Panc1 (cell line): ENCODE measurements around the gene CHMP6. TPM values are rescaled to one million over a fixed set of nuclear protein-coding genes. Genes with fewer than 3 reads are reported as not detected.

Experiments used
- ATAC-seq: fragments of 200-7000 bp; cut with Tn5 transposase; 2 replicates; pipeline ENCODE4 v1.9.1; 2020; ENCODE audit warnings: mild to moderate bottlenecking, moderate library complexity
- BruUV-seq: library from RNA; stranded (reverse); fragments of 400-500 nt; replicated peaks from 2 replicates; lab custom pipeline; 2021; lab: Mats Ljungman, UMichigan
- CTCF ChIA-PET: fragments of 300-600 bp; sonication (Branson Sonifier 250); formaldehyde crosslinking; loops from one replicate; lab custom pipeline; 2022; ENCODE audit warnings: antibody characterized with exemption; lab: Charles Lee
- POLR2A ChIA-PET: fragments of 300-600 bp; sonication (Branson Sonifier 250); formaldehyde crosslinking; loops from one replicate; lab custom pipeline; 2022; ENCODE audit warnings: antibody characterized with exemption; lab: Charles Lee
- DNase-seq: peaks from one replicate; pipeline ENCODE4 v3.0.0-alpha.2; 2010; ENCODE audit warnings: low read depth, low spot score
- H3K27ac ChIP-seq: 2 replicates; pipeline ENCODE4 v1.5.1; 2011; ENCODE audit warnings: mild to moderate bottlenecking, low read length, inconsistent platforms
- H3K27me3 ChIP-seq: fragments of 200-500 bp; sonication (Bioruptor generic); 2 replicates; pipeline ENCODE4 v1.6.0; 2014; ENCODE audit warnings: low read length, inconsistent platforms; ENCODE audit not compliant: control insufficient read depth, insufficient read depth
- H3K36me3 ChIP-seq: fragments of 200-500 bp; sonication (Bioruptor generic); 2 replicates; pipeline ENCODE4 v1.5.1; 2014; ENCODE audit warnings: inconsistent platforms, mild to moderate bottlenecking, low read length, moderate library complexity; ENCODE audit not compliant: control insufficient read depth, insufficient read depth
- H3K4me1 ChIP-seq: 2 replicates; pipeline ENCODE4 v1.5.1; 2011; ENCODE audit warnings: inconsistent platforms, mild to moderate bottlenecking, low read length, moderate library complexity; ENCODE audit not compliant: control insufficient read depth, insufficient read depth
- H3K4me3 ChIP-seq, 2 experiments: 2 replicates each; pipeline ENCODE4 v1.5.1; 2011 to 2012; ENCODE audit warnings: low read depth in 2 of 2, low read length in 2 of 2, mild to moderate bottlenecking in 2 of 2, inconsistent platforms in 1 of 2, moderate library complexity in 1 of 2
- H3K9me3 ChIP-seq: fragments of 200-500 bp; sonication (Bioruptor generic); 2 replicates; pipeline ENCODE4 v1.5.1; 2014; ENCODE audit warnings: low read depth, mild to moderate bottlenecking, inconsistent platforms, low read length, moderate library complexity; ENCODE audit not compliant: control insufficient read depth, insufficient read depth
- CTCF ChIP-seq: fragments of 450-650 bp; IDR thresholded peaks from 2 replicates; pipeline ENCODE4 v1.5.1; 2017; ENCODE audit warnings: mild to moderate bottlenecking
- POLR2AphosphoS5 ChIP-seq: IDR thresholded peaks from 2 replicates; pipeline ENCODE4 v1.6.1; 2012; ENCODE audit warnings: mild to moderate bottlenecking, low read depth, low read length, moderate library complexity
- REST ChIP-seq, 2 experiments: IDR thresholded peaks; 2 replicates each; pipeline ENCODE4 v1.6.1; 2011 to 2012; ENCODE audit warnings: low read depth in 2 of 2, control low read depth in 1 of 2, low read length in 1 of 2, mild to moderate bottlenecking in 1 of 2, moderate library complexity in 1 of 2; ENCODE audit not compliant: insufficient read depth in 1 of 2
- SIN3A ChIP-seq: IDR thresholded peaks from 2 replicates; pipeline ENCODE4 v1.6.1; 2012; ENCODE audit warnings: low read depth, mild to moderate bottlenecking, low read length, moderate library complexity, borderline replicate concordance; ENCODE audit not compliant: insufficient read depth
- TCF7L2 ChIP-seq: IDR thresholded peaks from 2 replicates; pipeline ENCODE4 v1.6.1; 2011; ENCODE audit warnings: mild to moderate bottlenecking, low read depth, low read length, inconsistent platforms
- in situ Hi-C: cut with HindIII; loops from 2 replicates; pipeline ENCODE4 v1.10.0; 2016; ENCODE audit warnings: low sequenced_read_pairs, low pct_unique_long_range_greater_than_20kb
- intact Hi-C: fragments of 100-400 bp; cut with micrococcal nuclease; formaldehyde crosslinking; loops from one replicate; pipeline ENCODE4 v1.10.0; 2022; ENCODE audit not compliant: unreplicated experiment
- total RNA-seq: library from RNA; stranded (reverse); gene quantifications from one replicate; pipeline ENCODE4 v1.2.1, GENCODE V29; 2021; ENCODE audit not compliant: unreplicated experiment

CHMP6 gene
- total RNA-seq, 1 experiment from 2014 or later, result 43.7 TPM

- Histone ChIP-seq H3K4me1 (peaks cover 98% of the 10 kb centered on the region), H3K27me3 (no peaks in the 10 kb centered on the region), H3K9me3 (no peaks in the 10 kb centered on the region), H3K27ac (peak overlapping the region; percentile 99), H3K4me3 (peak overlapping the region; percentile 23 to 36), H3K36me3 (no peaks in the 10 kb centered on the region)
- BruUV-seq, result no TSS peak
- no peak for ATAC-seq
- ChIA-PET POLR2A (interaction anchor here (0.5 kb wide), 1 partner anchor 721 kb away, joined by 3 read pairs; no protein-coding TSS in a partner anchor), CTCF (no interaction called here)
- peak; percentile 9; the same call in 1 of the 2 replicates for TF ChIP-seq TCF7L2
- TF ChIP-seq CTCF, result no peak
- intact Hi-C loops (no loop called here), in situ Hi-C loops (no loop called here)
- DNase-seq, result no peak
These were observed 52.8 kb downstream of the CHMP6 start for GRCh38 chr17:81044428-81044763.

- peak overlapping the region; percentile 99 for H3K27ac ChIP-seq
- intact Hi-C loops (no loop called here), in situ Hi-C loops (no loop called here)
- ATAC-seq (peak; percentile 3; the same call in 1 of the 2 replicates), DNase-seq (no peak)
- TF ChIP-seq CTCF, result no peak
- no peak; the same call in 1 of the 2 replicates for TF ChIP-seq SIN3A
- no peak for TF ChIP-seq REST (IDR thresholded peaks at IDR 0.05; ENCODE audit: insufficient read depth in 1 of 2, low read depth in 2 of 2, low read length in 1 of 2)
- no peak for TF ChIP-seq POLR2AphosphoS5
- TF ChIP-seq TCF7L2, result no peak
- ChIA-PET CTCF (no interaction called here), POLR2A (no interaction called here)
- no TSS peak for BruUV-seq
- no peaks in the 10 kb centered on the region for H3K9me3 ChIP-seq
- H3K4me1 ChIP-seq, result peaks cover 98% of the 10 kb centered on the region
- peak overlapping the region; percentile 23 to 36; a peak in 3 of 4 replicates for H3K4me3 ChIP-seq
- no peaks in the 10 kb centered on the region for H3K36me3 ChIP-seq
- H3K27me3 ChIP-seq, result no peaks in the 10 kb centered on the region
These were observed 53.3 kb downstream of the CHMP6 start for GRCh38 chr17:81044764-81045589.
